ENCODE results near the gene SH3GLB2. TPM values are rescaled to one million over a fixed set of nuclear protein-coding genes. Genes with fewer than 3 reads are reported as not detected.

The SH3GLB2 gene
- total and polyA plus RNA-seq, 11 donors = 27.3 to 42.7 (median 35.4) TPM

Other genes with a start within 250 kb of the SH3GLB2 start
- 10 to 100 TPM; 12.1 to 27.3 (median 18.4) TPM for gene TBC1D13, start 241.1 kb downstream of the SH3GLB2 start, total RNA-seq
- gene TBC1D13, start 241.1 kb downstream of the SH3GLB2 start, polyA plus RNA-seq = 10 to 100 TPM in 1 of 2 donors, 1 to 10 TPM in 1; 9.6 to 20.9 TPM
- gene ENDOG, start 209.8 kb downstream of the SH3GLB2 start, total RNA-seq = 10 to 100 TPM; 34.8 to 99.9 (median 57.6) TPM
- 100 to 1,000 TPM in 1 of 2 donors, 10 to 100 TPM in 1; 38.4 to 105 TPM for gene ENDOG, start 209.8 kb downstream of the SH3GLB2 start, polyA plus RNA-seq
- gene SPOUT1, start 198.5 kb downstream of the SH3GLB2 start, total RNA-seq = 10 to 100 TPM in 7 of 9 donors, 1 to 10 TPM in 2; 6.1 to 24.7 (median 15.1) TPM
- gene SPOUT1, start 198.5 kb downstream of the SH3GLB2 start, polyA plus RNA-seq = 10 to 100 TPM; 14.2 to 20.2 TPM
- gene KYAT1, start 146.4 kb downstream of the SH3GLB2 start, total RNA-seq = 10 to 100 TPM in 7 of 9 donors, 1 to 10 TPM in 2; 9.5 to 16.7 (median 13.4) TPM
- gene KYAT1, start 146.4 kb downstream of the SH3GLB2 start, polyA plus RNA-seq = 10 to 100 TPM; 11.5 to 12.6 TPM
- 10 to 100 TPM; 16.2 to 76.4 (median 28.8) TPM for gene LRRC8A, start 146.2 kb downstream of the SH3GLB2 start, total RNA-seq
- gene LRRC8A, start 146.2 kb downstream of the SH3GLB2 start, polyA plus RNA-seq = 10 to 100 TPM; 15.8 to 62.3 TPM
- 10 to 100 TPM; 14.0 to 49.0 (median 27.3) TPM for gene PHYHD1, start 107.3 kb downstream of the SH3GLB2 start, total RNA-seq
- gene PHYHD1, start 107.3 kb downstream of the SH3GLB2 start, polyA plus RNA-seq = 10 to 100 TPM; 24.2 to 41.5 TPM
- gene DOLK, start 80.7 kb downstream of the SH3GLB2 start, total RNA-seq = 10 to 100 TPM in 6 of 9 donors, 1 to 10 TPM in 3; 8.2 to 14.8 (median 10.6) TPM
- gene DOLK, start 80.7 kb downstream of the SH3GLB2 start, polyA plus RNA-seq = 10 to 100 TPM in 1 of 2 donors, 1 to 10 TPM in 1; 7.8 to 15.6 TPM
- gene NUP188, start 80.6 kb downstream of the SH3GLB2 start, total RNA-seq = 10 to 100 TPM; 15.1 to 30.4 (median 22.6) TPM
- gene NUP188, start 80.6 kb downstream of the SH3GLB2 start, polyA plus RNA-seq = 10 to 100 TPM; 10.6 to 35.1 TPM
- 10 to 100 TPM; 29.2 to 49.5 (median 31.6) TPM for gene MIGA2, start 8.3 kb upstream of the SH3GLB2 start, total RNA-seq
- 10 to 100 TPM; 27.7 to 61.3 TPM for gene MIGA2, start 8.3 kb upstream of the SH3GLB2 start, polyA plus RNA-seq
- gene DOLPP1, start 52.8 kb upstream of the SH3GLB2 start, total RNA-seq = 10 to 100 TPM in 1 of 9 donors, 1 to 10 TPM in 8; 3.2 to 10.3 (median 5.8) TPM
- gene DOLPP1, start 52.8 kb upstream of the SH3GLB2 start, polyA plus RNA-seq = 10 to 100 TPM in 1 of 2 donors, 1 to 10 TPM in 1; 3.0 to 11.5 TPM
- 100 to 1,000 TPM in 2 of 9 donors, 10 to 100 TPM in 7; 50.8 to 126 (median 68.2) TPM for gene CRAT, start 82.5 kb upstream of the SH3GLB2 start, total RNA-seq
- gene CRAT, start 82.5 kb upstream of the SH3GLB2 start, polyA plus RNA-seq = 10 to 100 TPM; 37.0 to 64.7 TPM
- gene PTPA, start 83.1 kb upstream of the SH3GLB2 start, total RNA-seq = 100 to 1,000 TPM in 8 of 9 donors, 10 to 100 TPM in 1; 96.0 to 212 (median 172) TPM
- 100 to 1,000 TPM; 129 to 211 TPM for gene PTPA, start 83.1 kb upstream of the SH3GLB2 start, polyA plus RNA-seq
- 10 to 100 TPM in 3 of 9 donors, 1 to 10 TPM in 6; 4.1 to 18.4 (median 5.5) TPM for gene IER5L, start 149.9 kb upstream of the SH3GLB2 start, total RNA-seq
- 1 to 10 TPM; 2.8 to 7.3 TPM for gene IER5L, start 149.9 kb upstream of the SH3GLB2 start, polyA plus RNA-seq